Naive thymus-derived CD8-positive, alpha-beta T cell (primary cell): ENCODE results near the gene TM7SF2. TPM values are rescaled to one million over a fixed set of nuclear protein-coding genes. Genes with fewer than 3 reads are reported as not detected.

Experiments
- ATAC-seq, 2 donors: fragments of 150-1000 bp; cut with Tn5 transposase in 1 of 2; sonication (Bioruptor Pico), chemical (Tn5 transposase) in 1 of 2; 1 replicate in 1 of 2; 2 replicates in 1 of 2; pipeline ENCODE4 v1.10.0; 2021; ENCODE audit warnings: mild to moderate bottlenecking in 2 of 2, moderate library complexity in 2 of 2
- POLR2A ChIA-PET: fragments of 350-600 bp; sonication (Branson Sonifier 250); formaldehyde crosslinking; loops from one replicate; lab custom pipeline; 2021; ENCODE audit warnings: antibody characterized with exemption; lab: Charles Lee
- DNase-seq, 10 donors: peaks; one replicate each; pipeline versions ENCODE4 v3.0.0 to v3.0.0-alpha.2; 2020 to 2022
- H3K27ac Mint-ChIP-seq, 10 donors: one replicate each; pipeline ENCODE4 v1.8.0; 2020 to 2022; ENCODE audit warnings: mild to moderate bottlenecking in 10 of 10, mixed read lengths in 10 of 10, moderate library complexity in 4 of 10, inconsistent platforms in 1 of 10
- H3K27me3 Mint-ChIP-seq, 5 donors: one replicate each; pipeline ENCODE4 v1.8.0; 2021 to 2022; ENCODE audit warnings: mixed read lengths in 5 of 5
- H3K36me3 Mint-ChIP-seq, 3 donors: one replicate each; pipeline ENCODE4 v1.8.0; 2020 to 2022; ENCODE audit warnings: mixed read lengths in 3 of 3, mild to moderate bottlenecking in 2 of 3, inconsistent platforms in 1 of 3
- H3K4me1 Mint-ChIP-seq, 4 donors: one replicate each; pipeline ENCODE4 v1.8.0; 2021 to 2022; ENCODE audit warnings: mixed read lengths in 4 of 4
- H3K4me3 Mint-ChIP-seq, 10 donors: one replicate each; pipeline ENCODE4 v1.8.0; 2020 to 2022; ENCODE audit warnings: mild to moderate bottlenecking in 10 of 10, mixed read lengths in 10 of 10, moderate library complexity in 6 of 10, inconsistent platforms in 1 of 10
- H3K9me3 Mint-ChIP-seq, 9 donors: one replicate each; pipeline ENCODE4 v1.8.0; 2020 to 2022; ENCODE audit warnings: mixed read lengths in 9 of 9, mild to moderate bottlenecking in 3 of 9, inconsistent platforms in 1 of 9, moderate library complexity in 1 of 9
- polyA plus RNA-seq, 3 donors: library from polyadenylated mRNA; unstranded; fragments of 300-500 nt; fragmentation: Illumina TruSeq; gene quantifications; one replicate each; pipeline ENCODE4 v1.2.3, GENCODE V29; 2021
- total RNA-seq, 8 experiments: library from RNA in 2 of 8; stranded (reverse) in 2 of 8; gene quantifications; one replicate each; pipeline ENCODE4 v1.2.3 and lab custom pipeline; 2021 to 2026

Gene TM7SF2
- total and polyA plus RNA-seq, 5 experiments from 2014 or later: 17.4 to 29.2 (median 22.6) TPM

GRCh38 chr11:65109231-65110198 is 2.2 kb upstream of the TM7SF2 start:
- Mint-ChIP-seq H3K27ac (peak overlapping the region in 9 of 10 donors; percentile 63 to 99 (median 89)), H3K36me3 (peaks cover 0 to 28% (median 0%) of the 10 kb centered on the region in 3 donors), H3K4me1 (peaks cover 30 to 44% (median 40%) of the 10 kb centered on the region in 4 donors), H3K4me3 (no peak overlapping the region), H3K27me3 (no peaks in the 10 kb centered on the region), H3K9me3 (no peaks in the 10 kb centered on the region)
- DNase-seq (peak in 1 of 10 donors; percentile 63), ATAC-seq (no peak)
- POLR2A ChIA-PET: interaction anchor here (0.5 to 6.8 kb wide), 12 partner anchors 9 to 1444 kb away, joined by 3 to 115 read pairs (median 16); partner anchors contain the start of genes ARL2, CAPN1, FAU and MRPL49

GRCh38 chr11:65110354-65110861 is 1.3 kb upstream of the TM7SF2 start:
- DNase-seq (peak; percentile 88 to 98 (median 94)), ATAC-seq (peak; percentile 43 to 54)
- peak overlapping the region; percentile 63 to 99 (median 89) for H3K27ac Mint-ChIP-seq
- POLR2A ChIA-PET: interaction anchor here (0.5 to 6.8 kb wide), 15 partner anchors 8 to 366 kb away, joined by 3 to 115 read pairs (median 12); partner anchors contain the start of genes ARL2, CAPN1, FAU and MAP4K2
- no peaks in the 10 kb centered on the region for H3K27me3 Mint-ChIP-seq
- H3K9me3 Mint-ChIP-seq: no peaks in the 10 kb centered on the region
- H3K4me1 Mint-ChIP-seq: peaks cover 27 to 44% (median 41%) of the 10 kb centered on the region in 4 donors
- H3K36me3 Mint-ChIP-seq: peaks cover 0 to 19% (median 0%) of the 10 kb centered on the region in 3 donors
- H3K4me3 Mint-ChIP-seq: peak overlapping the region in 9 of 10 donors; percentile 39 to 73 (median 56)

- Mint-ChIP-seq H3K4me1 (peaks cover 27 to 48% (median 41%) of the 10 kb centered on the region in 4 donors), H3K27me3 (no peaks in the 10 kb centered on the region), H3K4me3 (peak overlapping the region; percentile 81 to 99 (median 88)), H3K27ac (peak overlapping the region; percentile 63 to 99 (median 90)), H3K36me3 (peaks cover 0 to 12% (median 0%) of the 10 kb centered on the region in 3 donors), H3K9me3 (no peaks in the 10 kb centered on the region)
- ATAC-seq (no peak), DNase-seq (peak in 1 of 10 donors; percentile 17)
- POLR2A ChIA-PET: interaction anchor here (0.5 to 6.8 kb wide), 24 partner anchors 11 to 429 kb away, joined by 3 to 115 read pairs (median 4); partner anchors contain the start of genes ARL2, CAPN1, CDCA5 and FAU
Observed at GRCh38 chr11:65111159-65111743, 421 bp upstream of the TM7SF2 start.

GRCh38 chr11:65112546-65113360 is 1.1 kb downstream of the TM7SF2 start:
- no peaks in the 10 kb centered on the region for H3K9me3 Mint-ChIP-seq
- H3K4me1 Mint-ChIP-seq: peaks cover 27 to 51% (median 45%) of the 10 kb centered on the region in 4 donors
- POLR2A ChIA-PET: interaction anchor here (0.6 to 6.8 kb wide), 16 partner anchors 10 to 395 kb away, joined by 3 to 115 read pairs (median 4); partner anchors contain the start of genes ARL2, CAPN1, CDCA5 and FAU
- H3K36me3 Mint-ChIP-seq: peaks cover 0 to 6% (median under 1%) of the 10 kb centered on the region in 3 donors
- peak overlapping the region; percentile 83 to 99 (median 92) for H3K27ac Mint-ChIP-seq
- ATAC-seq (peak; percentile 56 to 59), DNase-seq (peak; percentile 65 to 85 (median 80))
- H3K4me3 Mint-ChIP-seq: peak overlapping the region; percentile 80 to 99 (median 87)
- no peaks in the 10 kb centered on the region for H3K27me3 Mint-ChIP-seq

GRCh38 chr11:65113361-65113756 is 1.7 kb downstream of the TM7SF2 start:
- Mint-ChIP-seq H3K27ac (peak overlapping the region; percentile 83 to 99 (median 92)), H3K27me3 (no peaks in the 10 kb centered on the region), H3K9me3 (no peaks in the 10 kb centered on the region), H3K4me1 (peaks cover 28 to 56% (median 48%) of the 10 kb centered on the region in 4 donors), H3K36me3 (peaks cover 2 to 11% (median 3%) of the 10 kb centered on the region in 3 donors), H3K4me3 (peak overlapping the region; percentile 80 to 99 (median 87))
- POLR2A ChIA-PET: interaction anchor here (1.0 to 6.8 kb wide), 8 partner anchors 9 to 394 kb away, joined by 4 to 115 read pairs (median 13); partner anchors contain the start of genes ARL2, CAPN1, FAU and MRPL49
- ATAC-seq (no peak), DNase-seq (no peak)

GRCh38 chr11:65113839-65114238 is 2.2 kb downstream of the TM7SF2 start:
- DNase-seq (no peak), ATAC-seq (no peak)
- H3K4me1 Mint-ChIP-seq: peaks cover 31 to 61% (median 50%) of the 10 kb centered on the region in 4 donors
- H3K27ac Mint-ChIP-seq: peak overlapping the region in 9 of 10 donors; percentile 6 to 99 (median 83)
- POLR2A ChIA-PET: interaction anchor here (2.4 to 6.8 kb wide), 3 partner anchors 9 to 68 kb away, joined by 10 to 115 read pairs (median 101); partner anchors contain the start of genes CAPN1, FAU, MRPL49 and VPS51
- peak overlapping the region; percentile 19 to 99 (median 84) for H3K4me3 Mint-ChIP-seq
- no peaks in the 10 kb centered on the region for H3K27me3 Mint-ChIP-seq
- H3K36me3 Mint-ChIP-seq: peaks cover 2 to 15% (median 3%) of the 10 kb centered on the region in 3 donors
- no peaks in the 10 kb centered on the region for H3K9me3 Mint-ChIP-seq

GRCh38 chr11:65114538-65115171 is 3.0 kb downstream of the TM7SF2 start:
- H3K4me1 Mint-ChIP-seq: peaks cover 31 to 63% (median 53%) of the 10 kb centered on the region in 4 donors
- peak overlapping the region in 8 of 10 donors; percentile 27 to 97 (median 79) for H3K27ac Mint-ChIP-seq
- H3K36me3 Mint-ChIP-seq: peaks cover 2 to 23% (median 3%) of the 10 kb centered on the region in 3 donors
- ATAC-seq (no peak), DNase-seq (no peak)
- peak overlapping the region in 7 of 10 donors; percentile 7 to 99 (median 81) for H3K4me3 Mint-ChIP-seq
- no peaks in the 10 kb centered on the region for H3K9me3 Mint-ChIP-seq
- POLR2A ChIA-PET: interaction anchor here (3.8 kb wide), 1 partner anchor 20 kb away, joined by 42 read pairs; the partner anchor contains the start of gene SYVN1
- no peaks in the 10 kb centered on the region for H3K27me3 Mint-ChIP-seq

GRCh38 chr11:65115361-65116082 is 3.9 kb downstream of the TM7SF2 start:
- Mint-ChIP-seq H3K36me3 (peaks cover 3 to 29% (median 6%) of the 10 kb centered on the region in 3 donors), H3K4me3 (peak overlapping the region; percentile 22 to 94 (median 88)), H3K9me3 (no peaks in the 10 kb centered on the region), H3K4me1 (peaks cover 26 to 64% (median 49%) of the 10 kb centered on the region in 4 donors), H3K27me3 (no peaks in the 10 kb centered on the region), H3K27ac (peak overlapping the region in 9 of 10 donors; percentile 20 to 97 (median 63))
- DNase-seq (no peak), ATAC-seq (no peak)
- POLR2A ChIA-PET: interaction anchor here (0.7 to 3.8 kb wide), 7 partner anchors 12 to 455 kb away, joined by 5 to 42 read pairs (median 14); partner anchors contain the start of genes SF1, SYVN1, VPS51 and ZNRD2

GRCh38 chr11:65116370-65117205 is 4.9 kb downstream of the TM7SF2 start:
- ATAC-seq (peak; percentile 9 to 20), DNase-seq (peak; percentile 47 to 83 (median 65))
- H3K27me3 Mint-ChIP-seq: no peaks in the 10 kb centered on the region
- peaks cover 27 to 64% (median 47%) of the 10 kb centered on the region in 4 donors for H3K4me1 Mint-ChIP-seq
- H3K4me3 Mint-ChIP-seq: peak overlapping the region; percentile 87 to 94 (median 90)
- POLR2A ChIA-PET: interaction anchor here (0.6 to 3.8 kb wide), 34 partner anchors 8 to 1151 kb away, joined by 3 to 42 read pairs (median 6); partner anchors contain the start of genes ARL2, CAPN1, CDCA5 and EHD1
- peaks cover 3 to 34% (median 6%) of the 10 kb centered on the region in 3 donors for H3K36me3 Mint-ChIP-seq
- peak overlapping the region; percentile 81 to 99 (median 96) for H3K27ac Mint-ChIP-seq
- no peaks in the 10 kb centered on the region for H3K9me3 Mint-ChIP-seq
